ENCODE measurements around the gene SPECC1. TPM values are rescaled to one million over a fixed set of nuclear protein-coding genes. Genes with fewer than 3 reads are reported as not detected.

The SPECC1 gene
- total RNA-seq, 1 experiment from 2014 or later, result 128 TPM

Other genes with a start within 250 kb of the SPECC1 start
- gene ULK2, start 141.4 kb upstream of the SPECC1 start, total RNA-seq (2021), result 8.7 and 9.7 TPM in 2 replicates
- gene AKAP10, start 31.5 kb upstream of the SPECC1 start, total RNA-seq (2021), result 52.7 and 56.9 TPM in 2 replicates

Measured in PC-9 (cell line).